ENCODE results near the gene ANAPC15. TPM values are rescaled to one million over a fixed set of nuclear protein-coding genes. Genes with fewer than 3 reads are reported as not detected.

The ANAPC15 gene
- total and polyA plus RNA-seq, 10 donors: 16.5 to 65.6 (median 28.1) TPM

DNA sequence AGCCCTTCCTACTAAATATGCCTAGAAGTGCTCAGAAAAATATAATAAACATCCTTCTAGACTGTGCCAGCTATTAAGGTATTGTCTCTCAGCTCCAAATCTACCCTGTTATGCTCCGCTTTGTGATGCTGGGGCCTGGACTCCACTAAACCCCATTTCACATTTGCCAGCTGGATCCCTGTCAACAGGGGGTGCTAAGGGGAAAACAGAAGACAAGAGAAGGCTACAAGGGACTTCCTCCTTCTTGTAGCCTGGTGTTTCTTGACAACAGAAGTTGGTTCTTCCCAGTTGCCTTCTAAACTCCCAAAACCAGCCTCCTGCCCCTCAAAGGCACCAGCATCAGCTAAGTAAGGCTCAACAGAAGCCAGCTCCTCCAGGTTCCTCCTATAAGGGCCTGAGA, 37.4 kb downstream of the ANAPC15 start:
- Histone ChIP-seq H3K4me3 (no peak overlapping the region), H3K9me3 (no peaks in the 10 kb centered on the region), H3K4me1 (peaks cover 15 to 92% (median 57%) of the 10 kb centered on the region in 6 donors), H3K27ac (peak overlapping the region in 5 of 8 donors; percentile 16 to 69 (median 49)), H3K27me3 (replicated peaks in 1 of 7) (no peaks in the 10 kb centered on the region), H3K36me3 (peaks cover 0 to 10% (median 3%) of the 10 kb centered on the region in 6 donors)
- TF ChIP-seq POLR2A (IDR thresholded peaks at IDR 0.05): no peak
- TF ChIP-seq, protein P1, sequence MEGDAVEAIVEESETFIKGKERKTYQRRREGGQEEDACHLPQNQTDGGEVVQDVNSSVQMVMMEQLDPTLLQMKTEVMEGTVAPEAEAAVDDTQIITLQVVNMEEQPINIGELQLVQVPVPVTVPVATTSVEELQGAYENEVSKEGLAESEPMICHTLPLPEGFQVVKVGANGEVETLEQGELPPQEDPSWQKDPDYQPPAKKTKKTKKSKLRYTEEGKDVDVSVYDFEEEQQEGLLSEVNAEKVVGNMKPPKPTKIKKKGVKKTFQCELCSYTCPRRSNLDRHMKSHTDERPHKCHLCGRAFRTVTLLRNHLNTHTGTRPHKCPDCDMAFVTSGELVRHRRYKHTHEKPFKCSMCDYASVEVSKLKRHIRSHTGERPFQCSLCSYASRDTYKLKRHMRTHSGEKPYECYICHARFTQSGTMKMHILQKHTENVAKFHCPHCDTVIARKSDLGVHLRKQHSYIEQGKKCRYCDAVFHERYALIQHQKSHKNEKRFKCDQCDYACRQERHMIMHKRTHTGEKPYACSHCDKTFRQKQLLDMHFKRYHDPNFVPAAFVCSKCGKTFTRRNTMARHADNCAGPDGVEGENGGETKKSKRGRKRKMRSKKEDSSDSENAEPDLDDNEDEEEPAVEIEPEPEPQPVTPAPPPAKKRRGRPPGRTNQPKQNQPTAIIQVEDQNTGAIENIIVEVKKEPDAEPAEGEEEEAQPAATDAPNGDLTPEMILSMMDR (IDR thresholded peaks at IDR 0.05 in 8 of 11, conservative IDR thresholded peaks at IDR 0.05 in 3 of 11): peak in 1 of 11 experiments; percentile 26
- TF ChIP-seq POLR2AphosphoS5 (IDR thresholded peaks at IDR 0.05): no peak
- intact Hi-C loops (cut with DNase I; ENCODE audit: low total_unique reads): no loop called here
- 81 to 93% (median 92%) methylated on average over 1 of the region's 1 CpG for WGBS, 5 donors
- no peak for DNase-seq

DNA sequence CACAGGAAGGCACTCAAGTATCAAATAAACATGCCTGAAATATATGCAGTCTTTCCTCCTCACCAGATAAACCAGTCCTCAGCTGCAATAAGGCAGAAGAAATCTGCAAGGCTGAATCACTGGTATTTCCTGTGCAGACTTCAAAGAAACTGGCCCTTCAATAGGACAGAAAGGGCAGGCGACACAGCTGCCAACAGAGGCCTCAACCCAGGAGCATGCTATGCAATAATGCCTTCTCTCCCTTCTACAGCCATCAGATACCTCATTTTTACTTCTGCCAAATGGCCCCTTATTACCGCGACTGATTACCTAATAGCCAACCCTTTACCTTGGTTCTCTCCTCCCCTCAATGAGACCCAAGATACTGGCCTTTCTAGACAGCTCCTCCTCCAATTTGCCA, 40.1 kb downstream of the ANAPC15 start:
- intact Hi-C loops (cut with DNase I; ENCODE audit: low total_unique reads): no loop called here
- Histone ChIP-seq H3K27me3 (replicated peaks in 1 of 7) (no peaks in the 10 kb centered on the region), H3K4me3 (no peak overlapping the region), H3K27ac (peak overlapping the region in 6 of 8 donors; percentile 18 to 59 (median 52)), H3K4me1 (peaks cover 21 to 93% (median 55%) of the 10 kb centered on the region in 6 donors), H3K9me3 (no peaks in the 10 kb centered on the region), H3K36me3 (peaks cover 0 to 22% (median 6%) of the 10 kb centered on the region in 6 donors)
- TF ChIP-seq POLR2A (IDR thresholded peaks at IDR 0.05) (no peak), POLR2AphosphoS5 (IDR thresholded peaks at IDR 0.05) (peak in 1 of 3 donors; percentile 28)
- TF ChIP-seq, protein P1 (IDR thresholded peaks at IDR 0.05 in 8 of 11, conservative IDR thresholded peaks at IDR 0.05 in 3 of 11): no peak
- DNase-seq: no peak
- WGBS, 5 donors: 47 to 69% (median 51%) methylated on average over 3 of the region's 3 CpGs

DNA sequence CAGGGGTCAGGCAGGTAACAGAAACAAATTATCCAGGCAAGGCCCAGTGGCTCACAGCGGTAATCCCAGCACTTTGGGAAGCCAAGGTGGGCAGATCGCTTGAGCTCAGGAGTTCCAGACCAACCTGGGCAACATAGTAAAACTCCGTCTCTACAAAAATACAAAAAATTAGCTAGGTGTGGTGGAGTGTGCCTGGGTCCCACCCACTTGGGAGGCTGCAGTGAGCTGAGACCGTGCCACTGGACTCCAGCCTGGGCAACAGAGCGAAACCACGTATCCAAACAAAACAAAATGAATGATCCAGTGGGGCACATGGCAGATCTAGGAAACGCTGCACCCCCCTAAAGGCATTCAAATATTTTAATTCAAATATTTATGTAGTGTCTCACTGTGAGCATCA, 42.0 kb downstream of the ANAPC15 start:
- no peak for DNase-seq
- H3K4me3 ChIP-seq: peak overlapping the region in 1 of 8 donors; percentile 23
- peak overlapping the region; percentile 76 to 89 (median 82) for H3K27ac ChIP-seq
- H3K27me3 ChIP-seq (replicated peaks in 1 of 7): no peaks in the 10 kb centered on the region
- TF ChIP-seq, protein P1 (IDR thresholded peaks at IDR 0.05 in 8 of 11, conservative IDR thresholded peaks at IDR 0.05 in 3 of 11): no peak
- TF ChIP-seq POLR2AphosphoS5 (IDR thresholded peaks at IDR 0.05): no peak
- no peak for TF ChIP-seq POLR2A (IDR thresholded peaks at IDR 0.05)
- no peaks in the 10 kb centered on the region for H3K9me3 ChIP-seq
- H3K4me1 ChIP-seq: peaks cover 21 to 92% (median 56%) of the 10 kb centered on the region in 6 donors
- intact Hi-C loops (cut with DNase I; ENCODE audit: low total_unique reads): no loop called here
- H3K36me3 ChIP-seq: peaks cover 0 to 30% (median 3%) of the 10 kb centered on the region in 6 donors
- 89 to 97% (median 92%) methylated on average over 7 of the region's 7 CpGs for WGBS, 5 donors

DNA sequence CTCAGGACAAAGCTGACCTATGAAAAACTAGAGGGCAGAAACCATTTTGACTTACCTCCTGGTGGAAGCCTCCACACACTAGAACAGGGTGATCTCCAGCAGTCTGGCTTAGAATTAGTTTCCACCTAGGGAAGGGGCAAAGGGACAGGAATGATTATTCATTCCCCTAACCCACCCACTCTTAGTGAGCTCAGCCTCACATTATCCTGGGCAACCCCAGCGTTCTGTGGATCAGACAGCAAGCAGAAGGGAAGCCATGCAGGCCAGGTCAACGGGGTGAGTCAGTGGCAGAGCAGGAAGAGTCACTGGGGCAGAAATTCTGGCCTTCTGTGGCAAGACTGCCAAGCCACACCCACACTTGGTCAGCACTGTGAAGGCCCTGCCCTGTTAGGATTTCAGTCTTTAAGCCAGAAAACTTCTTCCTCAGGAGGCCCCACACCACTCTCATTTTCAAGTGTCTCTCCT, 42.7 kb downstream of the ANAPC15 start:
- DNase-seq: peak; percentile 91
- Histone ChIP-seq H3K9me3 (no peaks in the 10 kb centered on the region), H3K27ac (peak overlapping the region; percentile 76 to 89 (median 82)), H3K4me1 (peaks cover 21 to 85% (median 51%) of the 10 kb centered on the region in 6 donors), H3K4me3 (peak overlapping the region in 1 of 8 donors; percentile 23), H3K36me3 (peaks cover 0 to 32% (median 3%) of the 10 kb centered on the region in 6 donors), H3K27me3 (replicated peaks in 1 of 7) (no peaks in the 10 kb centered on the region)
- TF ChIP-seq POLR2A (IDR thresholded peaks at IDR 0.05): no peak
- TF ChIP-seq, protein P1 (IDR thresholded peaks at IDR 0.05 in 8 of 11, conservative IDR thresholded peaks at IDR 0.05 in 3 of 11): no peak
- TF ChIP-seq POLR2AphosphoS5 (IDR thresholded peaks at IDR 0.05): peak; percentile 11 to 83 (median 70)
- 3 to 22% (median 8%) methylated on average over 2 of the region's 2 CpGs for WGBS, 5 donors
- intact Hi-C loops (cut with DNase I; ENCODE audit: low total_unique reads): no loop called here
